Prostate gland (tissue), 2 donors: ENCODE data around the gene ZNF280C.

Experiments
- CTCF ChIP-seq, 4 experiments: fragments of 200-600 bp in 2 of 4; fragments of 450-650 bp in 2 of 4; sonication (generic) in 2 of 4; IDR thresholded peaks; 1 replicate in 3 of 4; 2 replicates in 1 of 4; pipeline ENCODE4 v1.5.1; 2016 to 2019; ENCODE audit warnings: antibody characterized with exemption in 4 of 4, mild to moderate bottlenecking in 2 of 4, moderate library complexity in 2 of 4
- POLR2A ChIP-seq: fragments of 450-650 bp; IDR thresholded peaks from one replicate; pipeline ENCODE4 v1.6.1; 2016; ENCODE audit warnings: antibody characterized with exemption, mild to moderate bottlenecking

GRCh38 chrX:130190801-130191200, 77.9 kb downstream of the ZNF280C start:
- TF ChIP-seq POLR2A (no peak), CTCF (IDR thresholded peaks at IDR 0.05) (no peak)
